ENCODE results near the gene ANKS4B.

DNA sequence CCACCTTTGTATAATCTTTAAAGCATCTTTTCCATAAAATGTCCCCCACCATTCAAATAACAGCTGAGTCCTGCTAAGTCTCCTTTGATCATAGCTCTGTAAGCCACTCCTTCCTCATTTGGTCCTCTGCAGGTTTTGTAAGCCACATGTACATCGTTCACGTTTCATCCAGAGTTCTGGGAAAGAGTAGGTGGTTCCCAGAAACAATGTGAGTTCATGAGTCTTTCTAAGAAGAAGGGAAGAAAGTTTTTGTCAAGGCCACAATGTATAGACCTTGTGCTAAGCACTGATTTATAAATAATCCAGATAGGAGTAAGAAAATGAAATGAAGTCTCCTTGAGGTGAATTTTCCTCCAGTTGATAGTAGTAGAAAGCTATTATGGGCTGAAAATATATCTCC lies 8.7 kb upstream of the ANKS4B start:
- no peak for TF ChIP-seq TEAD4 (IDR thresholded peaks at IDR 0.05; ENCODE audit: low read depth, low read length)
- no peak for TF ChIP-seq BRCA1 (IDR thresholded peaks at IDR 0.05; ENCODE audit: low read depth, low read length)
- TF ChIP-seq, protein P1, sequence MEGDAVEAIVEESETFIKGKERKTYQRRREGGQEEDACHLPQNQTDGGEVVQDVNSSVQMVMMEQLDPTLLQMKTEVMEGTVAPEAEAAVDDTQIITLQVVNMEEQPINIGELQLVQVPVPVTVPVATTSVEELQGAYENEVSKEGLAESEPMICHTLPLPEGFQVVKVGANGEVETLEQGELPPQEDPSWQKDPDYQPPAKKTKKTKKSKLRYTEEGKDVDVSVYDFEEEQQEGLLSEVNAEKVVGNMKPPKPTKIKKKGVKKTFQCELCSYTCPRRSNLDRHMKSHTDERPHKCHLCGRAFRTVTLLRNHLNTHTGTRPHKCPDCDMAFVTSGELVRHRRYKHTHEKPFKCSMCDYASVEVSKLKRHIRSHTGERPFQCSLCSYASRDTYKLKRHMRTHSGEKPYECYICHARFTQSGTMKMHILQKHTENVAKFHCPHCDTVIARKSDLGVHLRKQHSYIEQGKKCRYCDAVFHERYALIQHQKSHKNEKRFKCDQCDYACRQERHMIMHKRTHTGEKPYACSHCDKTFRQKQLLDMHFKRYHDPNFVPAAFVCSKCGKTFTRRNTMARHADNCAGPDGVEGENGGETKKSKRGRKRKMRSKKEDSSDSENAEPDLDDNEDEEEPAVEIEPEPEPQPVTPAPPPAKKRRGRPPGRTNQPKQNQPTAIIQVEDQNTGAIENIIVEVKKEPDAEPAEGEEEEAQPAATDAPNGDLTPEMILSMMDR (IDR thresholded peaks at IDR 0.05; ENCODE audit: control extremely low read depth in 1 of 3, insufficient read depth in 1 of 3, low read depth in 1 of 3, low read length in 3 of 3): no peak
- TF ChIP-seq JUN (IDR thresholded peaks at IDR 0.05; ENCODE audit: low read depth, low read length): no peak
- TF ChIP-seq CBX5 (IDR thresholded peaks at IDR 0.05; ENCODE audit: low read depth, low read length): no peak
- no peak for TF ChIP-seq YY1 (IDR thresholded peaks at IDR 0.05; ENCODE audit: low read depth, low read length)
- TF ChIP-seq EZH2 (IDR thresholded peaks at IDR 0.05; ENCODE audit: low read depth, low read length, severe bottlenecking): no peak
- TF ChIP-seq RAD21 (IDR thresholded peaks at IDR 0.05 in 1 of 2, conservative IDR thresholded peaks at IDR 0.05 in 1 of 2; ENCODE audit: low read depth in 2 of 2, low read length in 2 of 2): no peak
- TF ChIP-seq CTBP2 (IDR thresholded peaks at IDR 0.05; ENCODE audit: borderline replicate concordance, insufficient read depth, insufficient read length, low read length): no peak
- TF ChIP-seq POLR2A (IDR thresholded peaks at IDR 0.05; ENCODE audit: control extremely low read depth in 1 of 2, low read depth in 2 of 2, low read length in 2 of 2): no peak

Data from H1 (cell line).